Activated CD4-positive, alpha-beta T cell treated with anti-CD3 and anti-CD28 coated beads, Interleukin-2, amount 10 ng/mL, durations not matched to agents 24 days and 14 days (primary cell): ENCODE results near the gene FCGR1A. TPM values are rescaled to one million over a fixed set of nuclear protein-coding genes. Genes with fewer than 3 reads are reported as not detected.
A peak's percentile ranks its signal among the peaks of the same experiment; 100 is the strongest.
"Not testable (repeated sequence)": the region's sequence is repeated elsewhere in the genome, so short reads cannot be mapped to it uniquely, and the experiment has no call there.

Experiments used
- DNase-seq: peaks from one replicate; pipeline ENCODE4 v3.0.0; 2022
- H3K27ac Mint-ChIP-seq: one replicate; pipeline ENCODE4 v1.8.0; 2022; ENCODE audit warnings: mild to moderate bottlenecking, mixed read lengths
- H3K27me3 Mint-ChIP-seq: one replicate; pipeline ENCODE4 v1.8.0; 2022; ENCODE audit warnings: mixed read lengths
- H3K36me3 Mint-ChIP-seq: one replicate; pipeline ENCODE4 v1.8.0; 2022; ENCODE audit warnings: low read depth, mild to moderate bottlenecking, mixed read lengths
- H3K4me1 Mint-ChIP-seq: one replicate; pipeline ENCODE4 v1.8.0; 2021; ENCODE audit warnings: mixed read lengths
- H3K4me3 Mint-ChIP-seq: one replicate; pipeline ENCODE4 v1.8.0; 2022; ENCODE audit warnings: mild to moderate bottlenecking, moderate library complexity, mixed read lengths
- H3K9me3 Mint-ChIP-seq: one replicate; pipeline ENCODE4 v1.8.0; 2021; ENCODE audit warnings: mixed read lengths
- intact Hi-C: fragments of 100-400 bp; cut with micrococcal nuclease; formaldehyde crosslinking; loops from one replicate; pipeline ENCODE4 v1.15.1; 2023
- total RNA-seq: library from RNA; stranded (reverse); gene quantifications from 2 replicates; pipeline ENCODE4 v1.2.3, GENCODE V29; 2022

The FCGR1A gene
- total RNA-seq, 1 donor from 2014 or later = not detected

- H3K4me3 Mint-ChIP-seq = peak overlapping the region; percentile 99
- not testable (repeated sequence) for H3K4me1 Mint-ChIP-seq
Observed at GRCh38 chr1:149792912-149793515, 10.5 kb downstream of the FCGR1A start.

GRCh38 chr1:149793885-149794284 is 11.4 kb downstream of the FCGR1A start:
- H3K27ac Mint-ChIP-seq, H3K9me3 Mint-ChIP-seq, DNase-seq, intact Hi-C loops, H3K4me1 Mint-ChIP-seq, H3K27me3 Mint-ChIP-seq, H3K4me3 Mint-ChIP-seq, H3K36me3 Mint-ChIP-seq: not testable (repeated sequence)

More at GRCh38 chr1:149792912-149793515, 10.5 kb downstream of the FCGR1A start:
- DNase-seq = peak; percentile 96
- H3K36me3 Mint-ChIP-seq, H3K9me3 Mint-ChIP-seq, intact Hi-C loops, H3K27ac Mint-ChIP-seq, H3K27me3 Mint-ChIP-seq: not testable (repeated sequence)

GRCh38 chr1:149801628-149802027 is 19.1 kb downstream of the FCGR1A start:
- H3K36me3 Mint-ChIP-seq, H3K27me3 Mint-ChIP-seq, H3K9me3 Mint-ChIP-seq, H3K4me1 Mint-ChIP-seq, H3K4me3 Mint-ChIP-seq, intact Hi-C loops, H3K27ac Mint-ChIP-seq, DNase-seq: not testable (repeated sequence)

- intact Hi-C loops, H3K27me3 Mint-ChIP-seq, H3K36me3 Mint-ChIP-seq, H3K4me3 Mint-ChIP-seq, H3K9me3 Mint-ChIP-seq, DNase-seq, H3K4me1 Mint-ChIP-seq, H3K27ac Mint-ChIP-seq: not testable (repeated sequence)
Observed at GRCh38 chr1:149804417-149805080, 22.1 kb downstream of the FCGR1A start.

- H3K27ac Mint-ChIP-seq, H3K36me3 Mint-ChIP-seq, H3K9me3 Mint-ChIP-seq, intact Hi-C loops, H3K27me3 Mint-ChIP-seq: not testable (repeated sequence)
- peak overlapping the region; percentile 88 for H3K4me3 Mint-ChIP-seq
- peak; percentile 75 for DNase-seq
- peaks cover 13% of the 10 kb centered on the region for H3K4me1 Mint-ChIP-seq
Observed at GRCh38 chr1:149810697-149811405, 28.4 kb downstream of the FCGR1A start.

DNA sequence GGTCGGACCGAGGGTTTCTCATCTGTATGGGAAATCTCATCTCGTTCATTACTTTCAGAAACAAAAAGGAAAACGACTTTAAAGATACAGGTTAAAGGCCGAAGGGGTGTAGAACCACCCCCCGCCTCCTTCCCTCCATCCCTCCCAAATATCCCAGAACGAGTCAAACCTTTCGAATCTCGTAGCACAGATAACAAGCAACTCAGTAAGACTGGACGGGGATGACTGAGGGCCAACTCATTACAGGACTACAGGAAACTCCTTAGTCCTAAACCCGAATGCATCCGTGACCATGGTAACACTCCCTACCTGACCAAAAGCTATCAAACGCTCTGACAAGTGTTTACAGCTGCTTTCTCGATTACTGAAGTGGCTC is 29.0 kb downstream of the FCGR1A start:
- H3K36me3 Mint-ChIP-seq, intact Hi-C loops, H3K9me3 Mint-ChIP-seq, H3K27me3 Mint-ChIP-seq: not testable (repeated sequence)
- peaks cover 13% of the 10 kb centered on the region for H3K4me1 Mint-ChIP-seq
- peak overlapping the region; percentile 98 for H3K27ac Mint-ChIP-seq
- H3K4me3 Mint-ChIP-seq = peak overlapping the region; percentile 88
- peak; percentile 77 for DNase-seq

GRCh38 chr1:149811890-149812829 is 29.7 kb downstream of the FCGR1A start:
- peak overlapping the region; percentile 98 for H3K27ac Mint-ChIP-seq
- intact Hi-C loops, H3K9me3 Mint-ChIP-seq, H3K36me3 Mint-ChIP-seq, H3K27me3 Mint-ChIP-seq: not testable (repeated sequence)
- peak overlapping the region; percentile 88 for H3K4me3 Mint-ChIP-seq
- H3K4me1 Mint-ChIP-seq = peaks cover 13% of the 10 kb centered on the region
- DNase-seq = peak; percentile 96

DNA sequence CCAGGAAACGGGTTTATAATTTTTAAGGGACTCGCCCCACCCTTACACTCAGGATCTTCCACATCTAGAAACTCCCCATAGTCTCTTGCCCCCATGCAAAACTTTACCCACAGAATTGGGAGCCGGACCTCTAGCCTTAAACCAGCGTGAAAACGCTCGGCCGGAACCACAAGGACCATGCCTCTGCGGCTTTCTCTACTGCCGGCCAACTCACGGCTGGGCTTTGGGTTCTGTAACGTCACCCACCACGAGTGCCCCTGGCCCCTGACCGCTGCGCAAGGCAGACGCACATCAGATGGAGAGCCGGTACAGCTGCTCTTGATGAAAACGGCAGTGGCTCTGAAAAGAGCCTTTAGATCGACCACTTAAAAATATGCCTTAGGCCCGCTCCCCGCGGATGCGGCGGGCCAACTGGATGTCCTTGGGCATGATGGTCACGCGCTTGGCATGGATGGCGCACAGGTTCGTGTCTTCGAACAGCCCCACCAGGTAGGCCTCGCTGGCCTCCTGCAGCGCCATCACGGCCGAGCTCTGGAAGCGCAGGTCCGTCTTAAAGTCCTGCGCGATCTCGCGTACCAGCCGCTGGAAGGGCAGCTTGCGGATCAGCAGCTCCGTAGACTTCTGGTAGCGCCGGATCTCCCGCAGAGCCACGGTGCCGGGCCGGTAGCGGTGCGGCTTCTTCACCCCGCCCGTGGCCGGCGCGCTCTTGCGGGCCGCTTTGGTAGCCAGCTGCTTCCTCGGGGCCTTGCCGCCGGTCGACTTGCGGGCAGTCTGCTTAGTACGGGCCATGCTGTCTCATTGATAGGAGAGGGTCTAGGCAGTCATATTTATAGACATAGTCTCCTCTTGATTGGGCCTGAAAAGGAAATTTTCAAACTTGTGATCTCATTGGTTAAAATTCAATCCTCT is 30.7 kb downstream of the FCGR1A start:
- intact Hi-C loops, H3K36me3 Mint-ChIP-seq, H3K9me3 Mint-ChIP-seq, H3K27me3 Mint-ChIP-seq: not testable (repeated sequence)
- Mint-ChIP-seq H3K4me1 (peaks cover 13% of the 10 kb centered on the region), H3K27ac (peak overlapping the region; percentile 98), H3K4me3 (peak overlapping the region; percentile 88)
- DNase-seq = peak; percentile 94

DNA sequence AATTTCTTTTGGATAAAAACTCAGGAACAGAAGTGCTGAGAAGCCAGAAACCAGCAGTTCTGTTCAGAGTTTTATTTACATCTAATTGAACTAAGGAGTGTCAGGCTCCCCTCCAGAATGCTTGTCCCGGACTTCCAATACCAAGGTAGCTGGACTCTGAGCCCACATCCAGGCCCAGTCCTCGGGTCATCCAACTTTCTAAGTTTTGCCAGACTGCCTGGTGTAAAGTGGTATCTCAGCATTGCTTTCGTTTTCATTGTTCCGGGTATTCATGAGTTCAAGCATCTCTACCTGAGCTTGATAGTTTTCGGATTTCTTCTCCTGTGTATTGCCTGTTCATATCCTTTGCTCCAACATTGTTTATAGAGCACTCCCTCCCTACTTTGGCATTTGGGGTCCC is 37.9 kb downstream of the FCGR1A start:
- H3K4me1 Mint-ChIP-seq, intact Hi-C loops, DNase-seq, H3K4me3 Mint-ChIP-seq, H3K27ac Mint-ChIP-seq, H3K36me3 Mint-ChIP-seq, H3K9me3 Mint-ChIP-seq, H3K27me3 Mint-ChIP-seq: not testable (repeated sequence)

DNA sequence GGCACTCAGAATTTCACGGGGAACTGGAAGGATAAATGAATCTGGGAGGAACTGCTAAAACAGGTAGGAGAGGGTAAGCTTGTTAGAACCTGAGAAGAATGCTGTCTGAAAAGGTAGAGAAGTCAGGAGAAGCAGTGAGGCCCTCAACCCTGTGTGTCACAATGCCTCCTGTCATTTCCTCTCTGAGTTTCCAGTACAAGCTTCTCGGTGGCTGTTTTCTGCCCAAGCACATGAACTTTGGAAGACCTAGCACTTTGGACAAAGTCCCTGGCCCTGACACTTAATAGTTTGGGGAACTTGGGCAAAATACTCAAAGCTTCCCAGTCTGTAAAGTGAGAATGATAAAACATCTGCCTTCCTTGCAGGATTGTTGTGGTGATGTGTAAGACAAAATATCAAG is 44.1 kb downstream of the FCGR1A start:
- H3K9me3 Mint-ChIP-seq, DNase-seq, intact Hi-C loops, H3K4me1 Mint-ChIP-seq, H3K27me3 Mint-ChIP-seq, H3K36me3 Mint-ChIP-seq, H3K27ac Mint-ChIP-seq, H3K4me3 Mint-ChIP-seq: not testable (repeated sequence)

DNA sequence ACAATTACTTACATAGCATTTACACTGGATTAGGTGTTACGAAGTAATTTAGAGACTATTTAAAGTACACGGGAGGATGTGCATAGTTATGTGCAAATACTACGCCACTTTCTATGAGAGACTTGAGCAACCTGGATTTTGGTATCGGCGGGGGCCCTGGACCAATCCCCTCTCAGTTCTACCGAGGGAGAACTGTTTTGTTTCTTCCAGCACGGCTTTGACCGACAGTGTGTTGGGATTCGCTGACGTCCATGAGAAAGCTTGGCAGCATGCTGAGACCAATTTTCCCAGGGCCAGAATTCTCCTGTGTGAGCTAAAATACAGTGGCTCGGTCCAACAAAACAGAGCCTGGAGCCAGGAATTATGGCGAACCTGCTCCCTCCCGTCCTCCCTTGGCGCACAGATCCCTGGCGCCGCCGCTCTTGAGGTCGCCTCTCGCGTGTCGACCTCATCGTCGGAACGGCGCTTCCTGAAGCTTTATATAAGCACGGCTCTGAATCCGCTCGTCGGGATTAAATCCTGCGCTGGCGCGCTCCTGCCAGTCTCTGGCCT is 49.3 kb downstream of the FCGR1A start:
- DNase-seq, H3K9me3 Mint-ChIP-seq, H3K27me3 Mint-ChIP-seq, H3K4me1 Mint-ChIP-seq, intact Hi-C loops, H3K4me3 Mint-ChIP-seq, H3K36me3 Mint-ChIP-seq, H3K27ac Mint-ChIP-seq: not testable (repeated sequence)

GRCh38 chr1:149832316-149833126 is 50.0 kb downstream of the FCGR1A start:
- H3K36me3 Mint-ChIP-seq, H3K4me3 Mint-ChIP-seq, H3K9me3 Mint-ChIP-seq, H3K27ac Mint-ChIP-seq, H3K27me3 Mint-ChIP-seq, DNase-seq, intact Hi-C loops, H3K4me1 Mint-ChIP-seq: not testable (repeated sequence)
